GM10266 (cell line): ENCODE data around the gene SELENOM.
A peak's percentile ranks its signal among the peaks of the same experiment; 100 is the strongest.
"Not testable (repeated sequence)": the region's sequence is repeated elsewhere in the genome, so short reads cannot be mapped to it uniquely, and the experiment has no call there.

Experiments
- DNase-seq: peaks from one replicate; pipeline ENCODE4 v3.0.0; 2012; ENCODE audit errors: extremely low spot score
- CTCF ChIP-seq: IDR thresholded peaks from 2 replicates; pipeline ENCODE4 v1.5.1; 2012; ENCODE audit warnings: mild to moderate bottlenecking, low read depth; ENCODE audit not compliant: control insufficient read depth, insufficient read depth; ENCODE audit errors: missing control alignments

SELENOM gene

GRCh38 chr22:31080848-31081649, 26.3 kb downstream of the SELENOM start, which contains the start of gene SMTN:
TSS of gene SMTN (plus strand) at chr22:31081318. CDS start at chr22:31083259, 1,941 bp downstream.
- no peak for TF ChIP-seq CTCF
- peak; percentile 93 for DNase-seq

GRCh38 chr22:31080164-31080847, 27.1 kb downstream of the SELENOM start:
- DNase-seq = no peak
- no peak for TF ChIP-seq CTCF

- DNase-seq = peak; percentile 11
- TF ChIP-seq CTCF = no peak
Observed at GRCh38 chr22:31079095-31079642, 28.2 kb downstream of the SELENOM start.

GRCh38 chr22:31078389-31078788, 29.0 kb downstream of the SELENOM start:
- not testable (repeated sequence) for DNase-seq

- TF ChIP-seq CTCF = no peak
- DNase-seq = no peak
Observed at GRCh38 chr22:31077681-31078080, 29.7 kb downstream of the SELENOM start.

GRCh38 chr22:31075961-31076360, 31.4 kb downstream of the SELENOM start:
- no peak for DNase-seq

GRCh38 chr22:31073545-31074145, 33.7 kb downstream of the SELENOM start:
- not testable (repeated sequence) for DNase-seq

More at GRCh38 chr22:31075961-31076360, 31.4 kb downstream of the SELENOM start:
- TF ChIP-seq CTCF = no peak

- DNase-seq = not testable (repeated sequence)
Observed at GRCh38 chr22:31073125-31073524, 34.2 kb downstream of the SELENOM start.

GRCh38 chr22:31069691-31070314, 37.6 kb downstream of the SELENOM start:
- DNase-seq = not testable (repeated sequence)
